GM23248 (cell line): Measurements from ENCODE around the gene CLEC2D. TPM values are rescaled to one million over a fixed set of nuclear protein-coding genes. Genes with fewer than 3 reads are reported as not detected.
A peak's percentile ranks its signal among the peaks of the same experiment; 100 is the strongest.

Experiments
- DNase-seq: peaks from one replicate; pipeline ENCODE4 v3.0.0-alpha.2; 2015
- H2AFZ ChIP-seq: fragments of 200-600 bp; sonication (generic); 2 replicates; pipeline ENCODE4 v1.6.1; 2016; ENCODE audit warnings: antibody characterized with exemption
- H3F3A ChIP-seq: fragments of 200-600 bp; sonication (generic); 2 replicates; pipeline ENCODE4 v1.6.1; 2016; ENCODE audit warnings: mild to moderate bottlenecking, antibody characterized with exemption, mixed run types; ENCODE audit not compliant: insufficient read depth
- H3K27ac ChIP-seq: fragments of 200-600 bp; sonication (generic); 2 replicates; pipeline ENCODE4 v1.5.1; 2016; ENCODE audit warnings: mild to moderate bottlenecking
- H3K27me3 ChIP-seq: fragments of 200-600 bp; sonication (generic); replicated peaks from 2 replicates; pipeline ENCODE4 v1.6.1; 2016; ENCODE audit warnings: mild to moderate bottlenecking; ENCODE audit not compliant: insufficient read depth
- H3K36me3 ChIP-seq: fragments of 200-600 bp; sonication (generic); 2 replicates; pipeline ENCODE4 v1.6.1; 2016; ENCODE audit warnings: low read depth, mild to moderate bottlenecking
- H3K4me1 ChIP-seq: fragments of 200-600 bp; sonication (generic); 2 replicates; pipeline ENCODE4 v1.6.1; 2016; ENCODE audit warnings: mild to moderate bottlenecking; ENCODE audit not compliant: insufficient read depth
- H3K4me2 ChIP-seq: fragments of 200-600 bp; sonication (generic); one replicate; pipeline ENCODE4 v1.6.1; 2016; ENCODE audit warnings: mild to moderate bottlenecking; ENCODE audit not compliant: unreplicated experiment
- H3K4me3 ChIP-seq: fragments of 200-600 bp; sonication (generic); 2 replicates; pipeline ENCODE4 v1.5.1; 2016; ENCODE audit warnings: mild to moderate bottlenecking
- H3K79me2 ChIP-seq: fragments of 200-600 bp; sonication (generic); 2 replicates; pipeline ENCODE4 v1.6.1; 2016; ENCODE audit warnings: mild to moderate bottlenecking; ENCODE audit not compliant: insufficient read depth
- H3K9ac ChIP-seq: fragments of 200-600 bp; sonication (generic); 2 replicates; pipeline ENCODE4 v1.6.1; 2016; ENCODE audit warnings: mild to moderate bottlenecking
- H3K9me2 ChIP-seq: fragments of 200-600 bp; sonication (generic); 2 replicates; pipeline ENCODE4 v1.6.1; 2016; ENCODE audit warnings: mixed run types, mild to moderate bottlenecking, moderate library complexity; ENCODE audit not compliant: insufficient read depth
- H3K9me3 ChIP-seq: fragments of 200-600 bp; sonication (generic); one replicate; pipeline ENCODE4 v1.6.1; 2017; ENCODE audit warnings: low read depth
- H4K20me1 ChIP-seq: fragments of 200-600 bp; sonication (generic); 2 replicates; pipeline ENCODE4 v1.6.0; 2016; ENCODE audit not compliant: insufficient read depth
- EZH2 ChIP-seq: fragments of 200-600 bp; sonication (generic); IDR thresholded peaks from 2 replicates; pipeline ENCODE4 v1.6.1; 2018; ENCODE audit warnings: antibody characterized with exemption, mild to moderate bottlenecking; ENCODE audit not compliant: insufficient read depth, poor library complexity, severe bottlenecking
- EZH2phosphoT487 ChIP-seq: fragments of 200-600 bp; sonication (generic); IDR thresholded peaks from 2 replicates; pipeline ENCODE4 v1.6.1; 2018; ENCODE audit warnings: antibody characterized with exemption, moderate library complexity, mild to moderate bottlenecking, low read depth; ENCODE audit not compliant: insufficient read depth
- WGBS, 2 experiments: methylation state at CpG; one replicate each; pipeline ENCODE4 v1.1.6; 2015 to 2017; ENCODE audit warnings: low lambda C conversion rate in 2 of 2, low coverage in 1 of 2; ENCODE audit errors: missing lambda C conversion rate in 2 of 2; 5-methylcytosine and 5-hydroxymethylcytosine counted together
- in situ Hi-C: fragments of 300-500 bp; cut with MboI; formaldehyde crosslinking; loops from 2 replicates; pipeline ENCODE4 v1.15.0; 2020
- polyA plus RNA-seq: library from polyadenylated mRNA; unstranded; fragments of >200 nt; fragmentation: Nextera tagmentation; extraction: Ambion mirVana; gene quantifications from 2 replicates; pipeline ENCODE4 v1.2.1, GENCODE V29; 2016
- total RNA-seq: library from RNA; depleted of rRNA; stranded (reverse); fragments of >200 nt; shearing (Covaris generic); gene quantifications from 2 replicates; pipeline ENCODE4 v1.2.3, GENCODE V29; 2014

Gene CLEC2D
- total and polyA plus RNA-seq, 2 experiments from 2014 or later: 0.54 to 2.8 TPM

GRCh38 chr12:9706086-9706685 lies 36.7 kb downstream of the CLEC2D start:
- no peaks in the 10 kb centered on the region for H3K36me3 ChIP-seq
- H3K9me3 ChIP-seq: no peaks in the 10 kb centered on the region
- H3K79me2 ChIP-seq: no peaks in the 10 kb centered on the region
- no peak overlapping the region for H3K4me3 ChIP-seq
- H3K9me2 ChIP-seq: no peaks in the 10 kb centered on the region
- DNase-seq: no peak
- H3F3A ChIP-seq: no peaks in the 10 kb centered on the region
- H4K20me1 ChIP-seq: no peaks in the 10 kb centered on the region
- in situ Hi-C loops: loop anchor here (5.0 kb wide), 1 partner anchor 59 kb away; no protein-coding TSS in a partner anchor
- no peak for TF ChIP-seq EZH2
- TF ChIP-seq EZH2phosphoT487: no peak
- H3K4me2 ChIP-seq: no peak overlapping the region
- no peak overlapping the region for H2AFZ ChIP-seq
- no peaks in the 10 kb centered on the region for H3K4me1 ChIP-seq
- H3K27ac ChIP-seq: no peak overlapping the region
- no peaks in the 10 kb centered on the region for H3K27me3 ChIP-seq
- H3K9ac ChIP-seq: no peak overlapping the region

GRCh38 chr12:9707356-9707755 lies 37.8 kb downstream of the CLEC2D start:
- TF ChIP-seq EZH2 (no peak), EZH2phosphoT487 (no peak)
- in situ Hi-C loops: loop anchor here (5.0 kb wide), 1 partner anchor 60 kb away; no protein-coding TSS in a partner anchor

GRCh38 chr12:9707864-9708808 lies 38.6 kb downstream of the CLEC2D start:
- no peak overlapping the region for H3K4me2 ChIP-seq
- no peaks in the 10 kb centered on the region for H3K9me2 ChIP-seq
- no peaks in the 10 kb centered on the region for H3K9me3 ChIP-seq
- H3K36me3 ChIP-seq: no peaks in the 10 kb centered on the region
- in situ Hi-C loops: loop anchor here (5.0 kb wide), 1 partner anchor 61 kb away; no protein-coding TSS in a partner anchor
- peaks cover 4% of the 10 kb centered on the region; the same call in 1 of the 2 replicates for H3K27me3 ChIP-seq
- no peaks in the 10 kb centered on the region for H3K79me2 ChIP-seq
- no peak overlapping the region for H2AFZ ChIP-seq
- no peaks in the 10 kb centered on the region for H4K20me1 ChIP-seq
- WGBS, 2 experiments: 35 to 37% methylated on average over 12 of the region's 12 CpGs
- TF ChIP-seq EZH2 (no peak), EZH2phosphoT487 (no peak)
- H3F3A ChIP-seq: no peaks in the 10 kb centered on the region
- peak; percentile 69 for DNase-seq
- H3K9ac ChIP-seq: no peak overlapping the region
- no peak overlapping the region for H3K4me3 ChIP-seq
- H3K4me1 ChIP-seq: peaks cover 9% of the 10 kb centered on the region; the same call in 1 of the 2 replicates
- H3K27ac ChIP-seq: no peak overlapping the region

More at GRCh38 chr12:9707356-9707755, 37.8 kb downstream of the CLEC2D start:
- no peaks in the 10 kb centered on the region for H3K36me3 ChIP-seq
- no peaks in the 10 kb centered on the region for H3K9me2 ChIP-seq
- peaks cover 9% of the 10 kb centered on the region; the same call in 1 of the 2 replicates for H3K4me1 ChIP-seq
- H4K20me1 ChIP-seq: no peaks in the 10 kb centered on the region
- H3K4me2 ChIP-seq: no peak overlapping the region
- no peak overlapping the region for H2AFZ ChIP-seq
- H3K79me2 ChIP-seq: no peaks in the 10 kb centered on the region
- no peak overlapping the region for H3K9ac ChIP-seq
- no peaks in the 10 kb centered on the region for H3K27me3 ChIP-seq
- H3F3A ChIP-seq: no peaks in the 10 kb centered on the region
- H3K27ac ChIP-seq: no peak overlapping the region
- H3K9me3 ChIP-seq: no peaks in the 10 kb centered on the region
- no peak overlapping the region for H3K4me3 ChIP-seq
- DNase-seq: no peak

GRCh38 chr12:9708853-9709252 lies 39.3 kb downstream of the CLEC2D start:
- 75 to 76% methylated on average over 3 of the region's 3 CpGs for WGBS, 2 experiments
- Histone ChIP-seq H3K4me2 (no peak overlapping the region), H3K9me3 (no peaks in the 10 kb centered on the region), H3K27ac (no peak overlapping the region), H3F3A (no peaks in the 10 kb centered on the region), H3K27me3 (peaks cover 4% of the 10 kb centered on the region; the same call in 1 of the 2 replicates), H3K9me2 (no peaks in the 10 kb centered on the region), H3K36me3 (no peaks in the 10 kb centered on the region), H3K4me3 (no peak overlapping the region), H3K4me1 (peaks cover 9% of the 10 kb centered on the region; the same call in 1 of the 2 replicates), H3K79me2 (no peaks in the 10 kb centered on the region), H4K20me1 (no peaks in the 10 kb centered on the region), H3K9ac (no peak overlapping the region), H2AFZ (no peak overlapping the region)
- in situ Hi-C loops: loop anchor here (5.0 kb wide), 1 partner anchor 62 kb away; no protein-coding TSS in a partner anchor
- no peak for DNase-seq
- TF ChIP-seq EZH2 (no peak), EZH2phosphoT487 (no peak)
